PC-3 (cell line): ENCODE results near the gene IQCN. TPM values are rescaled to one million over a fixed set of nuclear protein-coding genes. Genes with fewer than 3 reads are reported as not detected.

Experiments used
- ATAC-seq: fragments of 200-7000 bp; cut with Tn5 transposase; 2 replicates; pipeline ENCODE4 v1.9.1; 2020; ENCODE audit warnings: mild to moderate bottlenecking, moderate library complexity
- BruUV-seq: library from RNA; stranded (reverse); fragments of 400-500 nt; replicated peaks from 2 replicates; lab custom pipeline; 2021; lab: Mats Ljungman, UMichigan
- CTCF ChIA-PET: fragments of 300-600 bp; sonication (Branson Sonifier 250); formaldehyde crosslinking; loops from one replicate; lab custom pipeline; 2022; ENCODE audit warnings: antibody characterized with exemption; lab: Charles Lee
- POLR2A ChIA-PET: fragments of 300-600 bp; sonication (Branson Sonifier 250); formaldehyde crosslinking; loops from one replicate; lab custom pipeline; 2022; ENCODE audit warnings: antibody characterized with exemption; ENCODE audit not compliant: unreplicated experiment; lab: Charles Lee
- DNase-seq: peaks from one replicate; pipeline ENCODE4 v3.0.0-alpha.2; 2015
- H2AFZ ChIP-seq: fragments of 300-600 bp; sonication (generic); 2 replicates; pipeline ENCODE4 v1.6.0; 2016; ENCODE audit warnings: antibody characterized with exemption, low read length
- H3F3A ChIP-seq: fragments of 300-600 bp; sonication (generic); one replicate; pipeline ENCODE4 v1.6.0; 2017; ENCODE audit warnings: antibody characterized with exemption, low read length, control low read depth, mild to moderate bottlenecking; ENCODE audit not compliant: unreplicated experiment
- H3K27ac ChIP-seq: fragments of 300-600 bp; sonication (generic); 2 replicates; pipeline ENCODE4 v1.5.1; 2016; ENCODE audit warnings: mild to moderate bottlenecking, low read length
- H3K27me3 ChIP-seq: fragments of 300-600 bp; sonication (generic); 2 replicates; pipeline ENCODE4 v1.6.1; 2016; ENCODE audit warnings: low read length, mixed read lengths
- H3K36me3 ChIP-seq: fragments of 300-600 bp; sonication (generic); 2 replicates; pipeline ENCODE4 v1.6.1; 2016; ENCODE audit warnings: low read depth, mixed run types, low read length, mixed read lengths
- H3K4me1 ChIP-seq: fragments of 300-600 bp; sonication (generic); 2 replicates; pipeline ENCODE4 v1.5.1; 2016; ENCODE audit warnings: low read length; ENCODE audit not compliant: insufficient read depth
- H3K4me2 ChIP-seq: fragments of 300-600 bp; sonication (generic); 2 replicates; pipeline ENCODE4 v1.6.0; 2016; ENCODE audit warnings: low read length
- H3K4me3 ChIP-seq: fragments of 300-600 bp; sonication (generic); 2 replicates; pipeline ENCODE4 v1.5.1; 2016; ENCODE audit warnings: mild to moderate bottlenecking, low read length, mixed read lengths
- H3K79me2 ChIP-seq: fragments of 300-600 bp; sonication (generic); 2 replicates; pipeline ENCODE4 v1.6.1; 2017; ENCODE audit warnings: low read length, mixed read lengths
- H3K9ac ChIP-seq: fragments of 300-600 bp; sonication (generic); 2 replicates; pipeline ENCODE4 v1.6.0; 2016; ENCODE audit warnings: mild to moderate bottlenecking, low read length
- H3K9me2 ChIP-seq: fragments of 300-600 bp; sonication (generic); replicated peaks from 2 replicates; pipeline ENCODE4 v1.6.1; 2016; ENCODE audit warnings: mixed run types, low read length, mixed read lengths
- H3K9me3 ChIP-seq: fragments of 300-600 bp; sonication (generic); 2 replicates; pipeline ENCODE4 v1.6.1; 2016; ENCODE audit warnings: low read length, mixed read lengths
- H4K20me1 ChIP-seq: fragments of 300-600 bp; sonication (generic); 2 replicates; pipeline ENCODE4 v1.6.1; 2016; ENCODE audit warnings: low read length, mixed read lengths
- EZH2 ChIP-seq: fragments of 300-600 bp; sonication (generic); IDR thresholded peaks from one replicate; pipeline ENCODE4 v1.6.1; 2017; ENCODE audit warnings: antibody characterized with exemption, mild to moderate bottlenecking, low read length; ENCODE audit not compliant: unreplicated experiment
- intact Hi-C: fragments of 100-400 bp; cut with micrococcal nuclease; formaldehyde crosslinking; loops from 2 replicates; pipeline ENCODE4 v1.9.0; 2023
- microRNA-seq: library from miRNA; unstranded; fragments of <30 nt; microRNA quantifications from one replicate; pipeline ENCODE4 v1.1.0, GENCODE V29; 2020; ENCODE audit not compliant: unreplicated experiment
- total RNA-seq: library from RNA; depleted of rRNA; stranded (reverse); fragments of >200 nt; gene quantifications from 2 replicates; pipeline ENCODE4 v1.2.3, GENCODE V29; 2014; rRNA removed
- TF ChIP-seq, protein P1 (sequence below): fragments of 300-600 bp; sonication (generic); conservative IDR thresholded peaks from 2 replicates; pipeline ENCODE4 v1.5.1; 2017; ENCODE audit warnings: antibody characterized with exemption, low read depth, mild to moderate bottlenecking, low read length

IQCN gene
- total RNA-seq, 1 experiment from 2014 or later = 0.33 TPM

DNA sequence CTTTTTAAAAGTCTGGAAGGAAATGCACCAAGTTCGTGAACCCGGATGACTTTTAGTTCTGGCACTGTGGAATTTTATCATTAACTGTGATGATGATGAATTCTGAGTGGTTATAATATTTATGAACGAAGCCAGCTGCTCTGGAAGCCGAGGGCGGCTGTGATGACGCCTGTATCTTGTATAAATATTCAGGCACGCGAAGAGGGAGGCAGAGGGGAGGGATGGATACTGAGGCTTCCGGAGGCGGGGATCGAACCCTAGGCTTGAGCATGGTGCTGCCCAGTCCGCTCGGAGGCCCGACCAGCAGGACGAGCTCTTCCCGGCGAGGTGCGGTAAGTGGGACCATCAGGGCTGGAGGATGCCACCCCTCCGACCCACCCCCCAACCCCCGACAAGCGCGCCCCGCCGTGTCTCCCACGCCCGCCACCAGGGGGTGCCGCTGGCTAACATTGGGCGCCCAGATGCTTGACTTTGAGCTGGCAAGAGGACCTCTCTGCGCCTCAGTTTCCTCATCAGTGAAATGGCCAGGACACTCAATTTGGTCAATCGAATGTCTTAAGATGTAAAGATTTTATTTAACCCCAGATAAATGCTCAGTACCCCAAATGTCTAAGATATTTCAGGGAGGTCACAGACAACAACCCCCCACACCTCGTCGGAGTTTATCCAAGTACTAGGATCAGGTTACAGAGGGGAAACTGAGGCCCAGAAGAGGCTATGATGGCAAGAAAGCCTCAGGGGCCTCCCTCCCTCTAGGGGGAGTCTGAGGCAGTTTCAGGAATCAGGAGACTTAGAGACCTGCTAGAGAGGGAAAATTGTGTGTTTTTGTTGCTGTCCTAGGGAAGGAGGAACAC lies 65.9 kb downstream of the IQCN start:
- Histone ChIP-seq H3K27ac (no peak overlapping the region), H3K27me3 (no peaks in the 10 kb centered on the region), H4K20me1 (no peaks in the 10 kb centered on the region), H3K9me3 (no peaks in the 10 kb centered on the region), H3K4me3 (peak overlapping the region; percentile 35; the same call in 1 of the 2 replicates), H2AFZ (no peak overlapping the region), H3K79me2 (peaks cover 3% of the 10 kb centered on the region), H3K9ac (no peak overlapping the region), H3K4me2 (peak overlapping the region; percentile 43), H3K4me1 (peaks cover 8% of the 10 kb centered on the region), H3F3A (no peaks in the 10 kb centered on the region), H3K36me3 (no peaks in the 10 kb centered on the region), H3K9me2 (no peaks in the 10 kb centered on the region)
- ChIA-PET CTCF (interaction anchor here (0.6 to 1.3 kb wide), 11 partner anchors 13 to 154 kb away, joined by 3 to 27 read pairs (median 5); partner anchors contain the start of gene MPV17L2), POLR2A (interaction anchor here (0.5 to 0.7 kb wide), 2 partner anchors 37 to 159 kb away, joined by 5 to 27 read pairs; no protein-coding TSS in a partner anchor)
- DNase-seq = peak; percentile 44
- no TSS peak for BruUV-seq
- intact Hi-C loops = loop anchor here (1.0 to 10.0 kb wide), 3 partner anchors 43 to 206 kb away; partner anchors contain the start of genes LSM4 and SSBP4
- TF ChIP-seq, protein P1, sequence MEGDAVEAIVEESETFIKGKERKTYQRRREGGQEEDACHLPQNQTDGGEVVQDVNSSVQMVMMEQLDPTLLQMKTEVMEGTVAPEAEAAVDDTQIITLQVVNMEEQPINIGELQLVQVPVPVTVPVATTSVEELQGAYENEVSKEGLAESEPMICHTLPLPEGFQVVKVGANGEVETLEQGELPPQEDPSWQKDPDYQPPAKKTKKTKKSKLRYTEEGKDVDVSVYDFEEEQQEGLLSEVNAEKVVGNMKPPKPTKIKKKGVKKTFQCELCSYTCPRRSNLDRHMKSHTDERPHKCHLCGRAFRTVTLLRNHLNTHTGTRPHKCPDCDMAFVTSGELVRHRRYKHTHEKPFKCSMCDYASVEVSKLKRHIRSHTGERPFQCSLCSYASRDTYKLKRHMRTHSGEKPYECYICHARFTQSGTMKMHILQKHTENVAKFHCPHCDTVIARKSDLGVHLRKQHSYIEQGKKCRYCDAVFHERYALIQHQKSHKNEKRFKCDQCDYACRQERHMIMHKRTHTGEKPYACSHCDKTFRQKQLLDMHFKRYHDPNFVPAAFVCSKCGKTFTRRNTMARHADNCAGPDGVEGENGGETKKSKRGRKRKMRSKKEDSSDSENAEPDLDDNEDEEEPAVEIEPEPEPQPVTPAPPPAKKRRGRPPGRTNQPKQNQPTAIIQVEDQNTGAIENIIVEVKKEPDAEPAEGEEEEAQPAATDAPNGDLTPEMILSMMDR = peak; percentile 70
- no peak for TF ChIP-seq EZH2
- ATAC-seq = no peak

Small RNAs within 50 kb of the gene (microRNA-seq; reads per million reads assigned to microRNA genes)
- gene MIR3188 = 9.0 reads per million, percentile 34 among the genes with 10 or more reads in this experiment

Other genes with a start within 250 kb of the IQCN start
- gene IL12RB1, start 187.5 kb downstream of the IQCN start, total RNA-seq = not detected in 2 replicates
- gene MAST3, start 176.7 kb downstream of the IQCN start, total RNA-seq = 6.7 and 8.1 TPM in 2 replicates
- gene PIK3R2, start 121.3 kb downstream of the IQCN start, total RNA-seq = 13.9 and 15.8 TPM in 2 replicates
- gene IFI30, start 100.6 kb downstream of the IQCN start, total RNA-seq = 31.1 and 35.0 TPM in 2 replicates
- 34.2 and 44.7 TPM in 2 replicates for gene MPV17L2, start 81.2 kb downstream of the IQCN start, total RNA-seq
- gene RAB3A, start 70.4 kb downstream of the IQCN start, total RNA-seq = 5.7 and 6.7 TPM in 2 replicates
- 1.8 TPM in 1 of 2 replicates, not detected in the other for gene PDE4C, start 48.0 kb downstream of the IQCN start, total RNA-seq
- 151 and 157 TPM in 2 replicates for gene JUND, start 7.2 kb upstream of the IQCN start, total RNA-seq
- gene LSM4, start 48.6 kb upstream of the IQCN start, total RNA-seq = 713 and 856 TPM in 2 replicates
- gene PGPEP1, start 66.1 kb upstream of the IQCN start, total RNA-seq = 9.6 and 11.4 TPM in 2 replicates
- 84.3 and 105 TPM in 2 replicates for gene GDF15, start 111.7 kb upstream of the IQCN start, total RNA-seq
- gene LRRC25, start 123.2 kb upstream of the IQCN start, total RNA-seq = not detected in 2 replicates
- gene SSBP4, start 144.9 kb upstream of the IQCN start, total RNA-seq = 97.5 and 99.9 TPM in 2 replicates
- gene ISYNA1, start 163.7 kb upstream of the IQCN start, total RNA-seq = 19.4 TPM in 2 replicates
- gene ELL, start 247.6 kb upstream of the IQCN start, total RNA-seq = 21.0 and 30.6 TPM in 2 replicates